Measurements from ENCODE around the gene ARHGEF11. TPM values are rescaled to one million over a fixed set of nuclear protein-coding genes. Genes with fewer than 3 reads are reported as not detected.

Gene ARHGEF11
- total RNA-seq, 1 donor from 2014 or later, result 52.7 TPM

- Mint-ChIP-seq H3K27ac (ENCODE audit: unreplicated experiment) (no peak overlapping the region), H3K9me3 (no peaks in the 10 kb centered on the region), H3K4me1 (peaks cover 16% of the 10 kb centered on the region), H3K4me3 (no peak overlapping the region), H3K27me3 (ENCODE audit: low read depth) (peaks cover 4% of the 10 kb centered on the region), H3K36me3 (ENCODE audit: low read depth) (no peaks in the 10 kb centered on the region)
- TF ChIP-seq CTCF (conservative IDR thresholded peaks at IDR 0.05), result no peak
- no peak for DNase-seq (ENCODE audit: low read depth, low spot score)
Observed at GRCh38 chr1:156901966-156902915, 143.3 kb downstream of the ARHGEF11 start.

GRCh38 chr1:156901590-156901900 lies 144.0 kb downstream of the ARHGEF11 start:
- Mint-ChIP-seq H3K4me1 (peaks cover 23% of the 10 kb centered on the region), H3K36me3 (ENCODE audit: low read depth) (no peaks in the 10 kb centered on the region), H3K27ac (ENCODE audit: unreplicated experiment) (no peak overlapping the region), H3K4me3 (no peak overlapping the region), H3K27me3 (ENCODE audit: low read depth) (peaks cover 9% of the 10 kb centered on the region), H3K9me3 (no peaks in the 10 kb centered on the region)
- DNase-seq (ENCODE audit: low read depth, low spot score), result no peak
- no peak for TF ChIP-seq CTCF (conservative IDR thresholded peaks at IDR 0.05)

- Mint-ChIP-seq H3K27ac (ENCODE audit: unreplicated experiment) (no peak overlapping the region), H3K4me1 (peaks cover 28% of the 10 kb centered on the region), H3K4me3 (no peak overlapping the region), H3K36me3 (ENCODE audit: low read depth) (no peaks in the 10 kb centered on the region), H3K27me3 (ENCODE audit: low read depth) (peaks cover 9% of the 10 kb centered on the region), H3K9me3 (no peaks in the 10 kb centered on the region)
- TF ChIP-seq CTCF (conservative IDR thresholded peaks at IDR 0.05), result no peak
- no peak for DNase-seq (ENCODE audit: low read depth, low spot score)
Observed at GRCh38 chr1:156900896-156901589, 144.5 kb downstream of the ARHGEF11 start.

GRCh38 chr1:156899956-156900718 lies 145.4 kb downstream of the ARHGEF11 start:
- DNase-seq (ENCODE audit: low read depth, low spot score), result no peak
- Mint-ChIP-seq H3K9me3 (no peaks in the 10 kb centered on the region), H3K36me3 (ENCODE audit: low read depth) (no peaks in the 10 kb centered on the region), H3K27me3 (ENCODE audit: low read depth) (peaks cover 15% of the 10 kb centered on the region), H3K27ac (ENCODE audit: unreplicated experiment) (no peak overlapping the region), H3K4me3 (no peak overlapping the region), H3K4me1 (peaks cover 37% of the 10 kb centered on the region)
- no peak for TF ChIP-seq CTCF (conservative IDR thresholded peaks at IDR 0.05)

- TF ChIP-seq CTCF (conservative IDR thresholded peaks at IDR 0.05), result no peak
- H3K4me1 Mint-ChIP-seq, result peaks cover 42% of the 10 kb centered on the region
- no peaks in the 10 kb centered on the region for H3K36me3 Mint-ChIP-seq (ENCODE audit: low read depth)
- H3K27me3 Mint-ChIP-seq (ENCODE audit: low read depth), result peaks cover 23% of the 10 kb centered on the region
- peak overlapping the region; percentile 3 for H3K27ac Mint-ChIP-seq (ENCODE audit: unreplicated experiment)
- DNase-seq (ENCODE audit: low read depth, low spot score), result no peak
- H3K4me3 Mint-ChIP-seq, result no peak overlapping the region
- no peaks in the 10 kb centered on the region for H3K9me3 Mint-ChIP-seq
Observed at GRCh38 chr1:156898971-156899664, 146.4 kb downstream of the ARHGEF11 start.
